ENCODE measurements around the gene TRAF2.

Gene TRAF2

GRCh38 chr9:136953771-136954269 lies 67.5 kb downstream of the TRAF2 start:
- peaks cover 1% of the 10 kb centered on the region; the same call in 1 of the 2 replicates for H3K27me3 ChIP-seq (replicated peaks; ENCODE audit: control insufficient read depth, insufficient read depth, low read length)
- H3K36me3 ChIP-seq (ENCODE audit: control insufficient read depth, insufficient read depth, low read length): no peaks in the 10 kb centered on the region
- TF ChIP-seq, protein P1, sequence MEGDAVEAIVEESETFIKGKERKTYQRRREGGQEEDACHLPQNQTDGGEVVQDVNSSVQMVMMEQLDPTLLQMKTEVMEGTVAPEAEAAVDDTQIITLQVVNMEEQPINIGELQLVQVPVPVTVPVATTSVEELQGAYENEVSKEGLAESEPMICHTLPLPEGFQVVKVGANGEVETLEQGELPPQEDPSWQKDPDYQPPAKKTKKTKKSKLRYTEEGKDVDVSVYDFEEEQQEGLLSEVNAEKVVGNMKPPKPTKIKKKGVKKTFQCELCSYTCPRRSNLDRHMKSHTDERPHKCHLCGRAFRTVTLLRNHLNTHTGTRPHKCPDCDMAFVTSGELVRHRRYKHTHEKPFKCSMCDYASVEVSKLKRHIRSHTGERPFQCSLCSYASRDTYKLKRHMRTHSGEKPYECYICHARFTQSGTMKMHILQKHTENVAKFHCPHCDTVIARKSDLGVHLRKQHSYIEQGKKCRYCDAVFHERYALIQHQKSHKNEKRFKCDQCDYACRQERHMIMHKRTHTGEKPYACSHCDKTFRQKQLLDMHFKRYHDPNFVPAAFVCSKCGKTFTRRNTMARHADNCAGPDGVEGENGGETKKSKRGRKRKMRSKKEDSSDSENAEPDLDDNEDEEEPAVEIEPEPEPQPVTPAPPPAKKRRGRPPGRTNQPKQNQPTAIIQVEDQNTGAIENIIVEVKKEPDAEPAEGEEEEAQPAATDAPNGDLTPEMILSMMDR (IDR thresholded peaks at IDR 0.05; ENCODE audit: insufficient read depth, low read length, poor library complexity, severe bottlenecking): no peak
- no peak for DNase-seq (ENCODE audit: extremely low read depth, insufficient read length)
- H3K4me3 ChIP-seq (replicated peaks; ENCODE audit: low read depth, low read length): no peak overlapping the region

- DNase-seq (ENCODE audit: extremely low read depth, insufficient read length): no peak
- H3K4me3 ChIP-seq (replicated peaks; ENCODE audit: low read depth, low read length): no peak overlapping the region
- TF ChIP-seq, protein P1 (IDR thresholded peaks at IDR 0.05; ENCODE audit: insufficient read depth, low read length, poor library complexity, severe bottlenecking): no peak
- H3K27me3 ChIP-seq (replicated peaks; ENCODE audit: control insufficient read depth, insufficient read depth, low read length): peaks cover 1% of the 10 kb centered on the region; the same call in 1 of the 2 replicates
- H3K36me3 ChIP-seq (ENCODE audit: control insufficient read depth, insufficient read depth, low read length): no peaks in the 10 kb centered on the region
These were observed 68.2 kb downstream of the TRAF2 start for GRCh38 chr9:136954270-136955083.

DNA sequence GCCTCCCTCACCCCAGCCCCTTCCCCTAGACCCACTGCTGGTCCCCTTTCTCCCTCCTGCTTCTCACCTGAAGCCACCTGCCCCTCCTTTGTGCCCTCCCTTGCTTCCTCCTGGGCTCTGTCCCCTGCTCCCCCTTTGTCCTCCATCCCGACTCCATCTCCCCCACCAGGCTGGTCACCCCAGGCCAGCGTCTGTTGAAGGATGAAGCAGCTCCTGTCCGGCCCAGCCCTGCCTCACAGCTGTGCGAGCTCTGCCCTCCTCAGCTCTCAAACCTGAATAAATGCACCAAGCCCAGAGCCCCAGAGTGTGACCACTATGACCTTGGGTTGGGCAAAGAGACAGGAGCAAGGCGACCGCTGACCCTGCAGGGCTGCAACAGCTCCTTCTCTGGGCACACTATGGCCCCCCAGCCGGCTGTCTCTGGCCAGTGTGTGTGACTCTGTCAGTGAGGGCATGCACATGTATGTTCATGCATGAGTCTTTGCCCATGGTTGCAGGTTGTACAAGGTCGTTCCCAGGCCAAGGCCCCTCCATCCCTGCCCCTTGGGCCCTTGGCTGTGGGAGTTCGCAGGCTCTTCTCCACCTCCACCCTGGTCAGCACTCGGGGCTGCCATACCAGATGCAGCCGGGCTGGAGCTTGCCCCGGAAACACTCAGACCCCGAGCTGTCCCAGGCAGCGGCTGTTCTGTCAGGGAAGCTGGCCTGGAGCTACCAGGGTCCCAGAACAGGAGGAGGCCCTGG lies 69.1 kb downstream of the TRAF2 start:
- DNase-seq (ENCODE audit: extremely low read depth, insufficient read length): no peak
- Histone ChIP-seq H3K36me3 (ENCODE audit: control insufficient read depth, insufficient read depth, low read length) (no peaks in the 10 kb centered on the region), H3K4me3 (replicated peaks; ENCODE audit: low read depth, low read length) (no peak overlapping the region), H3K27me3 (replicated peaks; ENCODE audit: control insufficient read depth, insufficient read depth, low read length) (peaks cover 1% of the 10 kb centered on the region; the same call in 1 of the 2 replicates)
- TF ChIP-seq, protein P1 (IDR thresholded peaks at IDR 0.05; ENCODE audit: insufficient read depth, low read length, poor library complexity, severe bottlenecking): no peak

- Histone ChIP-seq H3K4me3 (replicated peaks; ENCODE audit: low read depth, low read length) (no peak overlapping the region), H3K36me3 (ENCODE audit: control insufficient read depth, insufficient read depth, low read length) (no peaks in the 10 kb centered on the region), H3K27me3 (replicated peaks; ENCODE audit: control insufficient read depth, insufficient read depth, low read length) (peaks cover 1% of the 10 kb centered on the region; the same call in 1 of the 2 replicates)
- no peak for DNase-seq (ENCODE audit: extremely low read depth, insufficient read length)
- TF ChIP-seq, protein P1 (IDR thresholded peaks at IDR 0.05; ENCODE audit: insufficient read depth, low read length, poor library complexity, severe bottlenecking): no peak
These were observed 69.6 kb downstream of the TRAF2 start for GRCh38 chr9:136955943-136956335.

DNA sequence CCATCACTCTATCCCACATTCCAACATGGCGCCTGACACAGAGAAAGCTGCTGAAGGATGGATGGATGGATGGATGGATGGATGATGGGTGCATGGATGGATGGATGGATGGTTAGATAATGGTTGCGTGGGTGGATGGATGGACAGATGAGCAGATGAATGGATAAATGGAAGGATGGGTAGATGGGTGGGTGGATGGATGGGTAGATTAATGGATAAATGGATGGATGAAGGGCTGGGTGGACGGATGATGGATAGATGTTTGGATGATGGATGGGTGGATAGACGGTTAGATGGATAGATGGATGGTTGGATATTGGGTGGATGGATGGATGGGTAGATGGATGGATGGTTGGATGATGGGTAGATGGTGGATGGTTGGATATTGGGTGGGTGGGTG lies 70.3 kb downstream of the TRAF2 start:
- TF ChIP-seq, protein P1 (IDR thresholded peaks at IDR 0.05; ENCODE audit: insufficient read depth, low read length, poor library complexity, severe bottlenecking): no peak
- no peak for DNase-seq (ENCODE audit: extremely low read depth, insufficient read length)
- Histone ChIP-seq H3K4me3 (replicated peaks; ENCODE audit: low read depth, low read length) (no peak overlapping the region), H3K27me3 (replicated peaks; ENCODE audit: control insufficient read depth, insufficient read depth, low read length) (peaks cover 1% of the 10 kb centered on the region; the same call in 1 of the 2 replicates), H3K36me3 (ENCODE audit: control insufficient read depth, insufficient read depth, low read length) (no peaks in the 10 kb centered on the region)
